ENCODE data around the gene RFC2. TPM values are rescaled to one million over a fixed set of nuclear protein-coding genes. Genes with fewer than 3 reads are reported as not detected.
"Not testable (repeated sequence)": the region's sequence is repeated elsewhere in the genome, so short reads cannot be mapped to it uniquely, and the experiment has no call there.

RFC2 gene
- total RNA-seq, 1 donor from 2014 or later, result 30.0 TPM

- no peak for DNase-seq (ENCODE audit: low spot score in 2 of 2, unreplicated experiment in 2 of 2)
- TF ChIP-seq CTCF (IDR thresholded peaks at IDR 0.05; ENCODE audit: unreplicated experiment), result no peak
- Mint-ChIP-seq H3K27ac (no peak overlapping the region), H3K9me3 (no peaks in the 10 kb centered on the region), H3K4me1 (no peaks in the 10 kb centered on the region), H3K36me3 (no peaks in the 10 kb centered on the region), H3K4me3 (no peak overlapping the region), H3K27me3 (ENCODE audit: low read depth) (no peaks in the 10 kb centered on the region)
Measured at GRCh38 chr7:74216361-74216761, 37.8 kb downstream of the RFC2 start.

GRCh38 chr7:74215921-74216320 lies 38.3 kb downstream of the RFC2 start:
- TF ChIP-seq CTCF (IDR thresholded peaks at IDR 0.05; ENCODE audit: unreplicated experiment), result no peak
- Mint-ChIP-seq H3K4me1 (no peaks in the 10 kb centered on the region), H3K27ac (no peak overlapping the region), H3K27me3 (ENCODE audit: low read depth) (no peaks in the 10 kb centered on the region), H3K9me3 (no peaks in the 10 kb centered on the region), H3K4me3 (no peak overlapping the region), H3K36me3 (no peaks in the 10 kb centered on the region)
- DNase-seq (ENCODE audit: low spot score in 2 of 2, unreplicated experiment in 2 of 2), result no peak

DNA sequence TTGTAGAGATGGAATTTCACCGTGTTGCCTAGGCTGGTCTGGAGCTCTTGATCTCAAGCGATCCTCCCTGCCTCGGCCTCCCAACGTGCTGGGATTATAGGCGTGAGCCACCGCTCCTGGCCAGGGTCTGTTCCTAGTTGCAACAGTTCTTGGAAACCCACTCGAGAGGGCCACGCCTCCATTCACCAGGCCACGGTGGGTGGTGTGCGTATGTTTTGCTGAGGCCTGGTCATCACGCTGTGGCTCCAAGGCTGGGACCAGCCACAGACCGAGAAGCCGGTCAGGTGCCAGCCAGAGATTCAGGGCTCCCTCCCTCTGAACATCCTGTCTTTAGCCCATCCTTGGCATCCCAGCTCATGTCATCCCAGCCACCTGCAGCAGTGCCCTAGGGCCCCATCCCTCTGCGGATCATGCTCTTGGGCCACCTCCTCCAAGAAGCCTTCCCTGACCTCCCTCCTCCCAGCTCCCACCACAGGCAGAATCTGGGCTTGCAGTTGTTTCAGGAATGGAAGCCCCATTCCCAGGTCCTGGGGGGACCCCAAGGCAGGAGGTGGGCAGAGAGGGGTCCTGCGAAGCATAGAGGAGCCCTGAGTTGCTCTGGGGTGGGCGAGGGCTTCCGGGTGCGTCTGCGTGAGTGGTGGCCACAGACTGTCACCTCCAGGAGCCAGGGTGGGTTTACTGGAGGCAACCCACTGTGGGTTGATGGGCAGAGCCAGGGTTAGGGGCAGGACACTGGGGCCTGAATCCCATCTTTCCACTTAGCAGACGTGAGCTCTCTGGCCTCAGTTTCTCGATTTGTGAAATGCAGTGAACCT lies 39.2 kb downstream of the RFC2 start:
- no peak for DNase-seq (ENCODE audit: low spot score in 2 of 2, unreplicated experiment in 2 of 2)
- Mint-ChIP-seq H3K9me3 (no peaks in the 10 kb centered on the region), H3K27ac (no peak overlapping the region), H3K4me3 (no peak overlapping the region), H3K27me3 (ENCODE audit: low read depth) (no peaks in the 10 kb centered on the region), H3K36me3 (no peaks in the 10 kb centered on the region), H3K4me1 (no peaks in the 10 kb centered on the region)
- no peak for TF ChIP-seq CTCF (IDR thresholded peaks at IDR 0.05; ENCODE audit: unreplicated experiment)

DNA sequence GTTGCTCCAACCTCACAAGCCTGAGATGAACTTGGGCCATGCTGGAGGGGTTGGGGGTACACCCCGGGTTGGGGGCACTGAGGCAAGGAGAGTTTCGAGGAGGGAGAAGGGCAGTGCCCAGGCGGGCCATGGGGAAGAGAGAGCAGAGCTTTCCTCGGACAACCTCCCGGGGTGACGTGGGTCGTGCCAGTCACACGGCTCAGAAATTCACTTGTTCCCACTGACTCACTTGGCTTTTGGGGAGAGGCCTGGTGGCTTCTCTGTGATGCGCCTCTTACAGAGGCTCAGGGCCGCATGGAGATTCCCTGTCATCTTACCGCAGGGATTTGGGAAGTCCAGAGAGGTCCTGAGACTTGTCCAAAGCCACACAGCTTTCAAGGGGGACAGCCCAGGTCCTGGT lies 41.5 kb downstream of the RFC2 start:
- no peak overlapping the region for H3K4me3 Mint-ChIP-seq
- H3K27me3 Mint-ChIP-seq (ENCODE audit: low read depth), result no peaks in the 10 kb centered on the region
- DNase-seq (ENCODE audit: low spot score in 2 of 2, unreplicated experiment in 2 of 2), result no peak
- H3K36me3 Mint-ChIP-seq, result no peaks in the 10 kb centered on the region
- no peaks in the 10 kb centered on the region for H3K4me1 Mint-ChIP-seq
- no peak overlapping the region for H3K27ac Mint-ChIP-seq
- H3K9me3 Mint-ChIP-seq, result no peaks in the 10 kb centered on the region
- TF ChIP-seq CTCF (IDR thresholded peaks at IDR 0.05; ENCODE audit: unreplicated experiment), result no peak

- not testable (repeated sequence) for DNase-seq (ENCODE audit: low spot score in 2 of 2, unreplicated experiment in 2 of 2); H3K27ac Mint-ChIP-seq; H3K4me1 Mint-ChIP-seq; H3K4me3 Mint-ChIP-seq; H3K9me3 Mint-ChIP-seq; H3K36me3 Mint-ChIP-seq
- peaks cover 17% of the 10 kb centered on the region for H3K27me3 Mint-ChIP-seq (ENCODE audit: low read depth)
Measured at GRCh38 chr7:74208241-74208640, 46.0 kb downstream of the RFC2 start.

DNA sequence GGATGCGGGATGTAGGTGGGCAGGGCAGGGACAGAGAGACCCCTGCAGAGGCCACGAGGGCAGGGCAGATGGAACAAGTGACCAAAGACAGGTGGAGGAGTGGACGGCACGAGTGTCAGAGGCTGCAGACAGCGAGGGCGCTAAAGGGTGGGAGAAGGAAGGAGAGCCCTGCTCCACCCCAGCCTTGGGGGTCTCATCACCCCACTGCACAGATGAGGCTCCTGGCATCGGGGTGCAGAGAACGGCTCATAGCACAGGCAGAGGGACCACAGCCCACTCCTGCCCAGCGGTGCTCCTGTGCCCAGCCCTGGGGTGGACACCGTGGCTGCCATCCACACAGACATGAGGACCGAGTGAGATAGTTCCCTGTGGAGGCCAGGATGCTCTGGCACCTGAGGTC lies 46.6 kb downstream of the RFC2 start:
- TF ChIP-seq CTCF (IDR thresholded peaks at IDR 0.05; ENCODE audit: unreplicated experiment), result no peak
- Mint-ChIP-seq H3K27me3 (ENCODE audit: low read depth) (peaks cover 18% of the 10 kb centered on the region), H3K27ac (no peak overlapping the region), H3K4me3 (no peak overlapping the region), H3K9me3 (no peaks in the 10 kb centered on the region), H3K36me3 (no peaks in the 10 kb centered on the region), H3K4me1 (no peaks in the 10 kb centered on the region)
- no peak for DNase-seq (ENCODE audit: low spot score in 2 of 2, unreplicated experiment in 2 of 2)
